GM06990 (cell line): ENCODE measurements around the gene ANKRD17.
"Not testable (repeated sequence)": the region's sequence is repeated elsewhere in the genome, so short reads cannot be mapped to it uniquely, and the experiment has no call there.

Experiments
- DNase-seq: peaks from one replicate; pipeline ENCODE4 v3.0.0-alpha.2; 2011; ENCODE audit not compliant: insufficient read length; ENCODE audit errors: extremely low read depth
- H3K27me3 ChIP-seq: replicated peaks from 2 replicates; pipeline ENCODE4 v1.6.0; 2011; ENCODE audit warnings: low read length; ENCODE audit not compliant: control insufficient read depth, insufficient read depth
- H3K36me3 ChIP-seq: 2 replicates; pipeline ENCODE4 v1.5.1; 2011; ENCODE audit warnings: low read length; ENCODE audit not compliant: control insufficient read depth, insufficient read depth
- H3K4me3 ChIP-seq: replicated peaks from 2 replicates; pipeline ENCODE4 v1.5.1; 2011; ENCODE audit warnings: low read depth, mild to moderate bottlenecking, control low read depth, low read length
- TF ChIP-seq, protein P1 (sequence below): IDR thresholded peaks from 2 replicates; pipeline ENCODE4 v1.5.1; 2011; ENCODE audit warnings: low read length, control low read depth, mild to moderate bottlenecking, inconsistent platforms; ENCODE audit not compliant: insufficient read depth, poor library complexity, severe bottlenecking

ANKRD17 gene

DNA sequence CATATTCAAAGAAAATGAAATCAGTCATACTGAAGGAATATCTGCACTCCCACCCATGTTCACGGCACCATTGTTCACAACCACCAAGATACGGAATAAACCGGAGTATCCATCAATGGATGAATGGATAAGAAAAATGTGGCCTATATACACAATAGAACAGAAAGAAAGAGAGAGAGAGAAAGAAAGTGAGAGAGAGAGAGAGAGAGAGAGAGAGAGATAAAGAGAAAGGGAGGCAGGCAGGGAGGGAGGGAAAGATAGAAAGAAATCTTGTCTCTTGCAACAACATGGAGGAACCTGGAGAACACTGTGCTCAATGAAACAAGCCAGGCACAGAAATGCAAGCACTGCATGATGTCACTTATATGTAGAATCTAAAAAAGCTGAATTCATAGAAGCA lies 52.4 kb downstream of the ANKRD17 start:
- no peak for DNase-seq
- H3K36me3 ChIP-seq: no peaks in the 10 kb centered on the region
- no peaks in the 10 kb centered on the region for H3K27me3 ChIP-seq
- no peak overlapping the region for H3K4me3 ChIP-seq
- TF ChIP-seq, protein P1, sequence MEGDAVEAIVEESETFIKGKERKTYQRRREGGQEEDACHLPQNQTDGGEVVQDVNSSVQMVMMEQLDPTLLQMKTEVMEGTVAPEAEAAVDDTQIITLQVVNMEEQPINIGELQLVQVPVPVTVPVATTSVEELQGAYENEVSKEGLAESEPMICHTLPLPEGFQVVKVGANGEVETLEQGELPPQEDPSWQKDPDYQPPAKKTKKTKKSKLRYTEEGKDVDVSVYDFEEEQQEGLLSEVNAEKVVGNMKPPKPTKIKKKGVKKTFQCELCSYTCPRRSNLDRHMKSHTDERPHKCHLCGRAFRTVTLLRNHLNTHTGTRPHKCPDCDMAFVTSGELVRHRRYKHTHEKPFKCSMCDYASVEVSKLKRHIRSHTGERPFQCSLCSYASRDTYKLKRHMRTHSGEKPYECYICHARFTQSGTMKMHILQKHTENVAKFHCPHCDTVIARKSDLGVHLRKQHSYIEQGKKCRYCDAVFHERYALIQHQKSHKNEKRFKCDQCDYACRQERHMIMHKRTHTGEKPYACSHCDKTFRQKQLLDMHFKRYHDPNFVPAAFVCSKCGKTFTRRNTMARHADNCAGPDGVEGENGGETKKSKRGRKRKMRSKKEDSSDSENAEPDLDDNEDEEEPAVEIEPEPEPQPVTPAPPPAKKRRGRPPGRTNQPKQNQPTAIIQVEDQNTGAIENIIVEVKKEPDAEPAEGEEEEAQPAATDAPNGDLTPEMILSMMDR: no peak

- TF ChIP-seq, protein P1: no peak
- Histone ChIP-seq H3K27me3 (no peaks in the 10 kb centered on the region), H3K36me3 (no peaks in the 10 kb centered on the region), H3K4me3 (no peak overlapping the region)
- no peak for DNase-seq
Measured at GRCh38 chr4:73205482-73205881, 53.1 kb downstream of the ANKRD17 start.

DNA sequence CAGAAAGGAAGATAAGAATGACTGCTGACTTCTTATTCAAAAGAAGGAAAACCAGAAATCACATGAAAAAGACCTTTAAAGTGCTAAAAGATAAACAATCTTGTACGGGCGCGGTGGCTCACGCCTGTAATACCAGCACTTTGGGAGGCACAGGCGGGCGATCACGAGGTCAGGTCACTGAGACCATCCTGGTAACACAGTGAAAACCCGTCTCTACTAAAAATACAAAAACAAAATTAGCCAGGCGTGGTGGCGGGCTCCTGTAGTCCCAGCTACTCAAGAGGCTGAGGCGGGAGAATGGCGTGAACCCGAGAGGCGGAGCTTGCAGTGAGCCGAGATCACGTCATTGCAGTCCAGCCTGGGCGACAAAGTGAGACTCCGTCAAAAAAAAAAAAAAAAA lies 54.6 kb downstream of the ANKRD17 start:
- H3K27me3 ChIP-seq, H3K4me3 ChIP-seq, DNase-seq, H3K36me3 ChIP-seq: not testable (repeated sequence)

DNA sequence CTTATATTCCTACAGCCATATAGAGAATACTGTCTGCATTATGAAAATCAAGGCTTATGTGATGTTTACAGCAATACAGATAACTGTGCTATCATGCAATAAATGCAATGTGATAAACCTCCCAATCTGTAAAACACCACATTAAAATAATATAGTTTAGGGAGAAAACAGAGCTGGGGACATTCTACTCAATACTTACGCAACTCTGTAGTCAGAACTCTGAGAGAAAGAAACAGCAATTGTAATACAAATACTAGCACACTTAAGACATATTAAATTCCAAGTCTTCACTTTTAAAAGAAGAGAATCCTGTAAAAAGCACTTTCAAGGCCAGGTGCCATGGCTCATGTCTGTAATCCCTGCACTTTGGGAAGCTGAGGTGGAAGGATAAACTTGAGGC lies 61.4 kb downstream of the ANKRD17 start:
- TF ChIP-seq, protein P1: no peak
- Histone ChIP-seq H3K4me3 (no peak overlapping the region), H3K36me3 (no peaks in the 10 kb centered on the region), H3K27me3 (no peaks in the 10 kb centered on the region)
- no peak for DNase-seq

GRCh38 chr4:73194064-73194463 lies 64.5 kb downstream of the ANKRD17 start:
- Histone ChIP-seq H3K36me3 (no peaks in the 10 kb centered on the region), H3K27me3 (no peaks in the 10 kb centered on the region), H3K4me3 (no peak overlapping the region)
- TF ChIP-seq, protein P1: no peak
- DNase-seq: no peak

- Histone ChIP-seq H3K4me3 (no peak overlapping the region), H3K36me3 (no peaks in the 10 kb centered on the region), H3K27me3 (no peaks in the 10 kb centered on the region)
- TF ChIP-seq, protein P1: no peak
- no peak for DNase-seq
Measured at GRCh38 chr4:73193659-73194058, 64.9 kb downstream of the ANKRD17 start.
